K562 (cell line): ENCODE data around the gene TOP3A. TPM values are rescaled to one million over a fixed set of nuclear protein-coding genes. Genes with fewer than 3 reads are reported as not detected.
A peak's percentile ranks its signal among the peaks of the same experiment; 100 is the strongest.

Experiments used
- BHLHE40 ChIP-seq: IDR thresholded peaks from 2 replicates; pipeline ENCODE4 v1.6.1; 2011; ENCODE audit warnings: low read length, improper control_type of control experiment
- CBFA2T2 ChIP-seq: fragments of 450-650 bp; conservative IDR thresholded peaks from 2 replicates; pipeline ENCODE4 v1.6.1; 2017; ENCODE audit warnings: mild to moderate bottlenecking
- EP400 ChIP-seq: fragments of 450-650 bp; IDR thresholded peaks from 2 replicates; pipeline ENCODE4 v1.6.1; 2017; ENCODE audit warnings: antibody characterized with exemption, mild to moderate bottlenecking, moderate library complexity
- ESRRA ChIP-seq: fragments of 450-650 bp; IDR thresholded peaks from 2 replicates; pipeline ENCODE4 v1.6.1; 2014; ENCODE audit warnings: low read depth, mild to moderate bottlenecking, moderate library complexity, borderline replicate concordance
- FUS ChIP-seq: fragments of 200-400 bp; formaldehyde crosslinking; optimal IDR thresholded peaks from 2 replicates; pipeline ENCODE3; 2017; ENCODE audit warnings: low read depth, low read length
- HMGN3 ChIP-seq: IDR thresholded peaks from 2 replicates; pipeline ENCODE4 v1.6.1; 2011; ENCODE audit warnings: borderline replicate concordance, low read depth, mild to moderate bottlenecking, mixed read lengths, low read length; ENCODE audit not compliant: insufficient read length; ENCODE audit errors: extremely low read depth
- HNRNPL ChIP-seq: fragments of 200-400 bp; formaldehyde crosslinking; IDR thresholded peaks from 2 replicates; pipeline ENCODE4 v1.6.1; 2017; ENCODE audit warnings: low read depth, mild to moderate bottlenecking, low read length
- KDM5B ChIP-seq: fragments of 200-600 bp; sonication (generic); IDR thresholded peaks from 2 replicates; pipeline ENCODE4 v1.6.1; 2012; ENCODE audit warnings: low read depth, mild to moderate bottlenecking, moderate library complexity, low read length, control low read depth, inconsistent platforms; ENCODE audit not compliant: insufficient replicate concordance
- NFYB ChIP-seq: IDR thresholded peaks from 2 replicates; pipeline ENCODE4 v1.6.1; 2011; ENCODE audit warnings: mild to moderate bottlenecking, moderate library complexity; ENCODE audit not compliant: insufficient read length; ENCODE audit errors: extremely low read depth
- NONO ChIP-seq, 2 experiments: fragments of 200-400 bp in 1 of 2; fragments of 450-650 bp in 1 of 2; formaldehyde crosslinking in 1 of 2; IDR thresholded peaks; 2 replicates each; pipeline ENCODE4 v1.6.1; 2017; ENCODE audit warnings: low read depth in 2 of 2, mild to moderate bottlenecking in 2 of 2, moderate library complexity in 2 of 2, low read length in 1 of 2
- NR1H2 ChIP-seq: sonication (generic); formaldehyde crosslinking; IDR thresholded peaks from 2 replicates; pipeline ENCODE4 v1.4.0; 2020; ENCODE audit warnings: mild to moderate bottlenecking, missing genetic modification reagents
- POLR2A ChIP-seq: fragments of 450-650 bp; conservative IDR thresholded peaks from 2 replicates; pipeline ENCODE4 v1.6.1; 2016
- POLR2G ChIP-seq: fragments of 200-400 bp; formaldehyde crosslinking; IDR thresholded peaks from 2 replicates; pipeline ENCODE4 v1.6.1; 2017; ENCODE audit warnings: low read depth, mild to moderate bottlenecking, antibody characterized with exemption, low read length, moderate library complexity
- RBM25 ChIP-seq: fragments of 200-400 bp; formaldehyde crosslinking; IDR thresholded peaks from 2 replicates; pipeline ENCODE4 v1.6.1; 2018; ENCODE audit warnings: low read length, low read depth, moderate library complexity; ENCODE audit not compliant: severe bottlenecking
- SP2 ChIP-seq: IDR thresholded peaks from 2 replicates; pipeline ENCODE4 v1.6.1; 2011; ENCODE audit warnings: mild to moderate bottlenecking, low read depth, low read length, moderate library complexity; ENCODE audit not compliant: poor library complexity, severe bottlenecking; ENCODE audit errors: extremely low read depth
- TBP ChIP-seq: optimal IDR thresholded peaks from 2 replicates; pipeline ENCODE3; 2011; ENCODE audit warnings: low read depth, low read length, improper control_type of control experiment
- ZFX ChIP-seq: sonication (generic); formaldehyde crosslinking; IDR thresholded peaks from 2 replicates; pipeline ENCODE4 v1.8.0; 2022; ENCODE audit warnings: mild to moderate bottlenecking, missing genetic modification reagents, moderate library complexity
- ZNF143 ChIP-seq: sonication (generic); formaldehyde crosslinking; IDR thresholded peaks from 2 replicates; pipeline ENCODE4 v1.9.0; 2022; ENCODE audit warnings: mild to moderate bottlenecking, missing genetic modification reagents
- ZNF76 ChIP-seq: fragments of 250-450 bp; sonication (Bioruptor Pico); IDR thresholded peaks from 2 replicates; pipeline ENCODE4 v1.4.0; 2020; ENCODE audit warnings: mild to moderate bottlenecking, moderate library complexity, borderline replicate concordance
- polyA plus RNA-seq, 8 experiments: library from polyadenylated mRNA; depleted of rRNA in 4 of 8; stranded (reverse) in 5 of 8; unstranded in 3 of 8; fragments of >200 nt; fragmentation: Nextera tagmentation in 2 of 8; fragmentation: Illumina TruSeq in 1 of 8; extraction: Ambion mirVana in 2 of 8; extraction: Trizol in 1 of 8; gene quantifications; 2 replicates each; pipeline versions ENCODE4 v1.2.1 to v1.2.3, GENCODE V29; 2011 to 2014; ENCODE audit warnings: inconsistent platforms in 1 of 8, missing spikeins in 1 of 8
- total RNA-seq, 7 experiments: library from RNA; depleted of rRNA in 6 of 7; stranded (reverse); fragments of >200 nt in 6 of 7; fragmentation: Illumina TruSeq in 2 of 7; extraction: Trizol in 2 of 7; gene quantifications; 2 replicates each; pipeline versions ENCODE4 v1.2.1 to v1.2.3, GENCODE V29; 2011 to 2021; ENCODE audit warnings: low replicate concordance in 1 of 7
- TF ChIP-seq, protein P1 (sequence below): fragments of 450-650 bp; IDR thresholded peaks from 2 replicates; pipeline ENCODE4 v1.7.0; 2016; ENCODE audit warnings: borderline replicate concordance
- TF ChIP-seq, protein P2 (sequence below): fragments of 250-450 bp; sonication (Bioruptor Pico); IDR thresholded peaks from 2 replicates; pipeline ENCODE4 v1.6.1; 2021; ENCODE audit warnings: mild to moderate bottlenecking
- TF ChIP-seq, protein P3 (sequence below): sonication (generic); formaldehyde crosslinking; IDR thresholded peaks from 2 replicates; pipeline ENCODE4 v1.8.0; 2022; ENCODE audit warnings: missing genetic modification reagents, mild to moderate bottlenecking, moderate library complexity, borderline replicate concordance

The TOP3A gene
- total and polyA plus RNA-seq, 9 of the 15 experiments (the other 6 are each of a cell fraction or from before 2014, with no cell fraction given) = 5.2 to 49.7 (median 24.7) TPM

DNA sequence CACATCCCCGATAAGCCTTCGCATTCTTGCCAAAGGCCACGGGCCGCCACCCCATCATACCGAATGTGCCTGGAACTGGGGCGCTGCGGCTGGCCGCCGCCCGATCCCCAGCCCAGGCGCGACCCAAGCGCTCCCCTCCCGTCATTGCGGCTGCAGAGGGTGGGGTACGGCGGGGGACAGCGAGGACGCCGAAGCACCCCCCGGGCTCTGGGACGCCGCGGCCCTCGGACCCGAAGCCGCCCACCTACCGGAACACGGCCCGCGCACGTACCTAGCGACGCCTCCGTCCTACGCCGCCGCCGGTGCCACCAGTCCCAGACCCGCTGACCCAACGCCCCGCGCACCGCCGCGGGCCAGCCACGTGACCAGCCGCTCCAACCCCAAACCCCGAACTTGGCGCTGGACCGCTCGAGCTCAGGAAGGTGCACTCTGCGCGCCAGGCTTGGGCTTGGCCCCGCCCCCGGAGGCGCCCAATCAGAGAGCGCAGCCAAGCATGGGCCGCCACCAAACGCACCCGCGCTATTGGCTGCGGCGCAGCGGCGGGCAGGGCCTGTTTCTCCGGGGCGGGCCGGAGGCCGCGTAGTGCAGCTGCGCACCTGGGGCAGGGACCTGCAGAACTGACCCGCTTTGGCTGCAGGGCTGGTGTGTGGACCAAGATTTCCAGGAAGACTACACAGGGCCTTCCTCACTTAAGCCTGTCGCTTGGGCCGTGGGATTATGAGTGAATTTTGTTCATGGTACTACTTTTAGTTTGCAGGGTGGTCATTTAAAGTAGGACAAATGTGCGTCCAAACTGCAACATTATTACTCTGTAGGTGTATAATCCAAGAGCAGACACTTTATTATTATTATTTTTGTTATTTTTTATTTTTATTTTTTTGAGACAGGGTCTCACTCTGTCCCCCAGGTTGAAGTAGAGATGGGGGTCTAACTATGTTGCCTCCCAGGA lies 48.6 kb upstream of the TOP3A start, which contains the start of gene SHMT1 (continued):
- TF ChIP-seq SP2 (peak; percentile 30), CBFA2T2 (peak; percentile 39), KDM5B (peak; percentile 78), EP400 (peak; percentile 44; the same call in 1 of the 2 replicates), BHLHE40 (peak; percentile 47; the same call in 1 of the 2 replicates), POLR2G (peak; percentile 90), RBM25 (peak; percentile 96), POLR2A (peak; percentile 69), ZFX (CRISPR knock-in tag) (peak; percentile 65), ESRRA (0 out of 2 replicates have a peak, but pooled peaks have one; percentile 32), HMGN3 (peak; percentile 32), ZNF76 (CRISPR knock-in tag) (no peak), NR1H2 (no peak), HNRNPL (peak; percentile 75; the same call in 1 of the 2 replicates), FUS (no peak), NONO (IDR thresholded peaks at IDR 0.05; ENCODE audit: low read depth in 2 of 2, low read length in 1 of 2) (peak in 1 of 2 experiments; percentile 44; a peak in 2 of 4 replicates), NFYB (peak; percentile 76), TBP (peak; percentile 52), ZNF143 (CRISPR knock-in tag) (no peak)
- TF ChIP-seq, protein P1, sequence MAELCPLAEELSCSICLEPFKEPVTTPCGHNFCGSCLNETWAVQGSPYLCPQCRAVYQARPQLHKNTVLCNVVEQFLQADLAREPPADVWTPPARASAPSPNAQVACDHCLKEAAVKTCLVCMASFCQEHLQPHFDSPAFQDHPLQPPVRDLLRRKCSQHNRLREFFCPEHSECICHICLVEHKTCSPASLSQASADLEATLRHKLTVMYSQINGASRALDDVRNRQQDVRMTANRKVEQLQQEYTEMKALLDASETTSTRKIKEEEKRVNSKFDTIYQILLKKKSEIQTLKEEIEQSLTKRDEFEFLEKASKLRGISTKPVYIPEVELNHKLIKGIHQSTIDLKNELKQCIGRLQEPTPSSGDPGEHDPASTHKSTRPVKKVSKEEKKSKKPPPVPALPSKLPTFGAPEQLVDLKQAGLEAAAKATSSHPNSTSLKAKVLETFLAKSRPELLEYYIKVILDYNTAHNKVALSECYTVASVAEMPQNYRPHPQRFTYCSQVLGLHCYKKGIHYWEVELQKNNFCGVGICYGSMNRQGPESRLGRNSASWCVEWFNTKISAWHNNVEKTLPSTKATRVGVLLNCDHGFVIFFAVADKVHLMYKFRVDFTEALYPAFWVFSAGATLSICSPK = no peak
- TF ChIP-seq, protein P2, sequence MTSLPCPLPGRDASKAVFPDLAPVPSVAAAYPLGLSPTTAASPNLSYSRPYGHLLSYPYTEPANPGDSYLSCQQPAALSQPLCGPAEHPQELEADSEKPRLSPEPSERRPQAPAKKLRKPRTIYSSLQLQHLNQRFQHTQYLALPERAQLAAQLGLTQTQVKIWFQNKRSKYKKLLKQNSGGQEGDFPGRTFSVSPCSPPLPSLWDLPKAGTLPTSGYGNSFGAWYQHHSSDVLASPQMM (CRISPR knock-in tag) = no peak
- TF ChIP-seq, protein P3, sequence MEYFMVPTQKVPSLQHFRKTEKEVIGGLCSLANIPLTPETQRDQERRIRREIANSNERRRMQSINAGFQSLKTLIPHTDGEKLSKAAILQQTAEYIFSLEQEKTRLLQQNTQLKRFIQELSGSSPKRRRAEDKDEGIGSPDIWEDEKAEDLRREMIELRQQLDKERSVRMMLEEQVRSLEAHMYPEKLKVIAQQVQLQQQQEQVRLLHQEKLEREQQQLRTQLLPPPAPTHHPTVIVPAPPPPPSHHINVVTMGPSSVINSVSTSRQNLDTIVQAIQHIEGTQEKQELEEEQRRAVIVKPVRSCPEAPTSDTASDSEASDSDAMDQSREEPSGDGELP = peak; percentile 76; the same call in 1 of the 2 replicates
